Adrenal gland (tissue), 5 donors: ENCODE measurements around the gene SELENOO.

Experiments
- POLR2A ChIP-seq, 2 donors: fragments of 450-650 bp; IDR thresholded peaks; one replicate each; pipeline ENCODE4 v1.6.1; 2017; ENCODE audit warnings: antibody characterized with exemption in 2 of 2, mild to moderate bottlenecking in 2 of 2, moderate library complexity in 1 of 2
- TF ChIP-seq, protein P1 (sequence below), 6 experiments: fragments of 450-650 bp in 4 of 6; fragments of 200-600 bp in 2 of 6; sonication (generic) in 1 of 6; IDR thresholded peaks; 1 replicate in 5 of 6; 2 replicates in 1 of 6; pipeline versions ENCODE4 v1.5.1 to v1.8.0; 2016 to 2021; ENCODE audit warnings: antibody characterized with exemption in 6 of 6, mild to moderate bottlenecking in 2 of 6, moderate library complexity in 1 of 6
- donor health status: DM: no; HTN: no; CAD: no.

- no peak for TF ChIP-seq POLR2A (IDR thresholded peaks at IDR 0.05)
- TF ChIP-seq, protein P1, sequence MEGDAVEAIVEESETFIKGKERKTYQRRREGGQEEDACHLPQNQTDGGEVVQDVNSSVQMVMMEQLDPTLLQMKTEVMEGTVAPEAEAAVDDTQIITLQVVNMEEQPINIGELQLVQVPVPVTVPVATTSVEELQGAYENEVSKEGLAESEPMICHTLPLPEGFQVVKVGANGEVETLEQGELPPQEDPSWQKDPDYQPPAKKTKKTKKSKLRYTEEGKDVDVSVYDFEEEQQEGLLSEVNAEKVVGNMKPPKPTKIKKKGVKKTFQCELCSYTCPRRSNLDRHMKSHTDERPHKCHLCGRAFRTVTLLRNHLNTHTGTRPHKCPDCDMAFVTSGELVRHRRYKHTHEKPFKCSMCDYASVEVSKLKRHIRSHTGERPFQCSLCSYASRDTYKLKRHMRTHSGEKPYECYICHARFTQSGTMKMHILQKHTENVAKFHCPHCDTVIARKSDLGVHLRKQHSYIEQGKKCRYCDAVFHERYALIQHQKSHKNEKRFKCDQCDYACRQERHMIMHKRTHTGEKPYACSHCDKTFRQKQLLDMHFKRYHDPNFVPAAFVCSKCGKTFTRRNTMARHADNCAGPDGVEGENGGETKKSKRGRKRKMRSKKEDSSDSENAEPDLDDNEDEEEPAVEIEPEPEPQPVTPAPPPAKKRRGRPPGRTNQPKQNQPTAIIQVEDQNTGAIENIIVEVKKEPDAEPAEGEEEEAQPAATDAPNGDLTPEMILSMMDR (IDR thresholded peaks at IDR 0.05) = no peak
Measured at GRCh38 chr22:50218996-50219727, 18.4 kb downstream of the SELENOO start.
